ENCODE measurements around the gene PPP2R5E. TPM values are rescaled to one million over a fixed set of nuclear protein-coding genes. Genes with fewer than 3 reads are reported as not detected.

PPP2R5E gene
- total RNA-seq, 2 experiments from 2014 or later = 44.8 to 46.3 TPM

DNA sequence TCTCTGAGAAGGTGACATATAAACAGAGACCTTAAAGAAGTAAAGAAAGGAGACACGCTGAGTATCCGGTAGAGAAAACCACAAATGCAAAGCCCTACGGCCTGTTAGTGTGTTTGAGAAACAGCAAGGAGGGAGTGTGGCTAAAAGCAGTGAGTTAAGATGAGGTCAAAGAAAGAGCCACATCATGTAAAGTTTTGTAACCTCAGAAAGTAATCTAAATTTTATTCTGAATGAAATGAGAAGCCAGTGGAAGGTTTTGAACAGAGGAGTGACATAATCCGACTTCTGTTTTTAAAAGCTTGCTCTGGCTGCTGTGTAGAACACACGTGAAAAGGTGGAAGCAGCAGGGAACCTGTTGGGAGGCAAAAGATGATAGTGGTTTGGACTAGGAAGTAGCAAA lies 32.6 kb downstream of the PPP2R5E start:
- Mint-ChIP-seq H3K4me1 (peaks cover 42% of the 10 kb centered on the region), H3K4me3 (no peak overlapping the region), H3K9me3 (no peaks in the 10 kb centered on the region), H3K27me3 (no peaks in the 10 kb centered on the region), H3K27ac (peak overlapping the region; percentile 78), H3K36me3 (ENCODE audit: low read depth) (peaks cover 13% of the 10 kb centered on the region)
- ChIA-PET POLR2A (interaction anchor here (1.8 to 1.9 kb wide), 2 partner anchors 31 to 33 kb away, joined by 5 to 6 read pairs; partner anchors contain the start of gene PPP2R5E), CTCF (interaction anchor here (1.2 to 2.1 kb wide), 3 partner anchors 31 to 72 kb away, joined by 3 to 6 read pairs (median 3); partner anchors contain the start of gene PPP2R5E)
- DNase-seq = peak; percentile 32

DNA sequence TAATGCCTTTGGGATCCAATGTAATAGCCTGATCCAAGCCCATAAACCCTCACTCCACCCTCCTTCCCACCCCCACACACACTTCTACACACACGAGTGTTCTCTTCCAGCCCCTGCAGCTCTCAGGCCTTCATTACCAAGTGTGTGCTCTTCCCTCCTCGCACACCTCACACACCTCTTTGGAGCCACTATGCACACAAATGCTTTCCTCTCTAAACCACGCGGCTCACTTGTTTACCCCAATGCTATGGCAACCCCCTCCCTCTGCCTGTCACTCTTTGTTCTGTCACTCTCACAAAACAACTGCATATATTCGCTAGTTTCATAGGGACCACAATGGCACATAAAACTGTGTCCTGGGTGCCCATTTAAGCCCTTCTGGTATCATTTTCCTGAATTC lies 35.1 kb downstream of the PPP2R5E start:
- Mint-ChIP-seq H3K36me3 (ENCODE audit: low read depth) (peaks cover 13% of the 10 kb centered on the region), H3K4me3 (no peak overlapping the region), H3K27ac (no peak overlapping the region), H3K9me3 (no peaks in the 10 kb centered on the region), H3K4me1 (peaks cover 34% of the 10 kb centered on the region), H3K27me3 (no peaks in the 10 kb centered on the region)
- DNase-seq = no peak
- CTCF ChIA-PET = no interaction called here
- POLR2A ChIA-PET = no interaction called here

GRCh38 chr14:63504648-63505047 lies 38.5 kb downstream of the PPP2R5E start:
- H3K9me3 Mint-ChIP-seq = no peaks in the 10 kb centered on the region
- POLR2A ChIA-PET = no interaction called here
- H3K4me1 Mint-ChIP-seq = peaks cover 23% of the 10 kb centered on the region
- DNase-seq = no peak
- H3K4me3 Mint-ChIP-seq = no peak overlapping the region
- no peaks in the 10 kb centered on the region for H3K27me3 Mint-ChIP-seq
- peaks cover 16% of the 10 kb centered on the region for H3K36me3 Mint-ChIP-seq (ENCODE audit: low read depth)
- no peak overlapping the region for H3K27ac Mint-ChIP-seq
- CTCF ChIA-PET = no interaction called here

DNA sequence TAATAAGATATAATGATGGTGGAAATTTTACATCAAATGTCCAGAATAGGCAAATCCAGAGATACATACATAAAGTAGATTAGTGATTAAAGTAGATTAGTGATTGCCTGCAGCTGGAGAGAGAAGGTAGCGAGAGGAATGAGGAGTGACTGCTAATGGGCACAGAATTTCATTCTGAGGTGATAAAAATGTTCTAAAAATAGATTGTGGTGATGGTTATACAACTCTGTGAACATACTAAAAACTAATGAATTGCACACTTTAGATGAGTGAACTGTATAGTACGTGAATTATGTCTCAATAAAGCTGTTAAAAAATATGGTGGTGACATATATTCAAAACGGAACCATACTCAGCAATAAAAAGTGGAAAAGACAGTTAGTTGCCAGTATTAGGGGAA lies 41.7 kb downstream of the PPP2R5E start:
- H3K36me3 Mint-ChIP-seq (ENCODE audit: low read depth) = peaks cover 12% of the 10 kb centered on the region
- DNase-seq = no peak
- no peak overlapping the region for H3K4me3 Mint-ChIP-seq
- POLR2A ChIA-PET = no interaction called here
- H3K27me3 Mint-ChIP-seq = no peaks in the 10 kb centered on the region
- no peaks in the 10 kb centered on the region for H3K9me3 Mint-ChIP-seq
- CTCF ChIA-PET = no interaction called here
- H3K27ac Mint-ChIP-seq = no peak overlapping the region
- peaks cover 17% of the 10 kb centered on the region for H3K4me1 Mint-ChIP-seq

- no peaks in the 10 kb centered on the region for H3K27me3 Mint-ChIP-seq
- ChIA-PET CTCF (no interaction called here), POLR2A (no interaction called here)
- no peak overlapping the region for H3K27ac Mint-ChIP-seq
- peaks cover 17% of the 10 kb centered on the region for H3K4me1 Mint-ChIP-seq
- H3K36me3 Mint-ChIP-seq (ENCODE audit: low read depth) = peaks cover 12% of the 10 kb centered on the region
- H3K9me3 Mint-ChIP-seq = no peaks in the 10 kb centered on the region
- no peak for DNase-seq
- no peak overlapping the region for H3K4me3 Mint-ChIP-seq
Measured at GRCh38 chr14:63499701-63500250, 43.4 kb downstream of the PPP2R5E start.

DNA sequence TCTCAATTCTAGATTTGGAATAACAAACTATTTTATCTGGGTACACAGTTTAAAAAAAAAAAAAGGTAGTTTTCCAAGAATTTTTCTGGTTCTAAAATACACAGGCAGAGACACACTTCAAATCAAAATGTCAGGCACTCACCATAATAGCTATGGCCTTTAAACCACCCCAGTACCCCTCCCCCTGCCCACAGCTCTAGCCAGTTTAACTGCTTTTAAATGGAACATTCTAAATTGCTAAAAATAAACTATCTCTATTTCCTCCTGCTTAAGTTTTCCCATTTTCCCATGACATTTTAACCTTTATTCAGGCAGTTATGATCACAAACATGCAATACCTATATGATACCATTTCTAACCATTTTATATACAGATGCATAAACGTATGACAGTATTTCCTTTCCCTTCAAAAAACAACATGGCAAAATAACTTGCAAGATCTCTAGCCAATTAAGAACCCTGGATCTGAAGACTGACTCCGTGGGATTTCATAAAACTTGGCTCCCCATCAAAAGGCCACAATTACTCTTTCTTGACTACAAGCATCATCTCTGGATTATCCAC lies 46.3 kb downstream of the PPP2R5E start:
- CTCF ChIA-PET = no interaction called here
- Mint-ChIP-seq H3K27me3 (no peaks in the 10 kb centered on the region), H3K27ac (no peak overlapping the region), H3K4me1 (peaks cover 20% of the 10 kb centered on the region), H3K9me3 (no peaks in the 10 kb centered on the region), H3K4me3 (no peak overlapping the region), H3K36me3 (ENCODE audit: low read depth) (peaks cover 12% of the 10 kb centered on the region)
- DNase-seq = no peak
- POLR2A ChIA-PET = no interaction called here

DNA sequence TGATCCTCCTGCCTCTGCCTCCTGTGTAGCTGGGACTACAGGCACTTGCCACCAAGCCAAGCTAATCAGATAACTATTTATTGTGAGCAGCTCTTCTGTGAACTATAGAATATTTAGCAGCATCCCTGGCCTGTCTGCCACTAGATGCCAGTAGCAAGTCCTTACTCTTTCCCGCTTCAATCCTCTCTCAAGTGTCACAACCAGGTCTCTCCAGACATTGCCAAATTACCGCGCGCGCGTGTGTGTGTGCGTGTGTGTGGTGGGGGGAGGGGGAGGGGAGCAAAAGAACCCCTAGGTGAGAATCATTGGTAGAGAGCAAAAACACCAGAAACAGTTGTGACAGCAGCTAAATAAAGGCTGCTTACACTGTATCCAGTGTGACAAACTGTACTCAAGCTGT lies 49.9 kb downstream of the PPP2R5E start:
- POLR2A ChIA-PET = interaction anchor here (1.0 kb wide), 1 partner anchor 41 kb away, joined by 3 read pairs; no protein-coding TSS in a partner anchor
- Mint-ChIP-seq H3K27me3 (no peaks in the 10 kb centered on the region), H3K27ac (no peak overlapping the region), H3K36me3 (ENCODE audit: low read depth) (peaks cover 8% of the 10 kb centered on the region), H3K4me3 (no peak overlapping the region), H3K9me3 (no peaks in the 10 kb centered on the region), H3K4me1 (peaks cover 3% of the 10 kb centered on the region)
- CTCF ChIA-PET = interaction anchor here (1.6 kb wide), 1 partner anchor 18 kb away, joined by 5 read pairs; no protein-coding TSS in a partner anchor
- DNase-seq = no peak

DNA sequence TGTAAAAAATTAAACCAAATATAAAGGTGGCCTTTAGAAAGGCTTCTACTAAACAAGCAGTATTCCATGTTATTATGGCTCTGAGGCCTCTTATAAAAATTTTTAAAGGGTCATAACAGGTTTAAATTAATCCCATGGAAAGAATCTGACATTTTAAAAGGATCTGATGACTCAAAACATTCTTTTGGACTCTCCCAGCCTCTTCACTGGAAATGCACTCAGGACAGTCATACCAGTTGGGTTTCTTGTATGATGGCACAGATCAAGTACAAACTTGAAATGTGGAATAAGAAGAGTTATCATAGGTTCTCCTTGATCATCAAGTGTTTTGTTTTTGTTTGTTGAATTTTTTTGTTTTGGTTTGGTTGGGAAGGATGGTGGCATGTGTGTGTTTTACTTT lies 50.8 kb downstream of the PPP2R5E start:
- Mint-ChIP-seq H3K27ac (no peak overlapping the region), H3K9me3 (no peaks in the 10 kb centered on the region), H3K36me3 (ENCODE audit: low read depth) (peaks cover 8% of the 10 kb centered on the region), H3K4me3 (no peak overlapping the region), H3K27me3 (no peaks in the 10 kb centered on the region), H3K4me1 (peaks cover 3% of the 10 kb centered on the region)
- ChIA-PET POLR2A (no interaction called here), CTCF (no interaction called here)
- no peak for DNase-seq

- peaks cover 7% of the 10 kb centered on the region for H3K36me3 Mint-ChIP-seq (ENCODE audit: low read depth)
- CTCF ChIA-PET = no interaction called here
Measured at GRCh38 chr14:63487724-63488123, 55.5 kb downstream of the PPP2R5E start.

GRCh38 chr14:63486738-63487137 lies 56.4 kb downstream of the PPP2R5E start:
- Mint-ChIP-seq H3K4me3 (no peak overlapping the region), H3K36me3 (ENCODE audit: low read depth) (peaks cover 7% of the 10 kb centered on the region), H3K9me3 (no peaks in the 10 kb centered on the region), H3K4me1 (peaks cover 13% of the 10 kb centered on the region), H3K27ac (no peak overlapping the region), H3K27me3 (no peaks in the 10 kb centered on the region)
- ChIA-PET CTCF (no interaction called here), POLR2A (no interaction called here)
- DNase-seq = no peak

More at GRCh38 chr14:63487724-63488123, 55.5 kb downstream of the PPP2R5E start:
- DNase-seq = no peak
- Mint-ChIP-seq H3K4me1 (peaks cover 16% of the 10 kb centered on the region), H3K9me3 (no peaks in the 10 kb centered on the region), H3K4me3 (no peak overlapping the region), H3K27me3 (no peaks in the 10 kb centered on the region), H3K27ac (no peak overlapping the region)
- POLR2A ChIA-PET = no interaction called here

- Mint-ChIP-seq H3K36me3 (ENCODE audit: low read depth) (peaks cover 6% of the 10 kb centered on the region), H3K4me1 (peaks cover 31% of the 10 kb centered on the region), H3K27me3 (no peaks in the 10 kb centered on the region), H3K9me3 (no peaks in the 10 kb centered on the region), H3K4me3 (no peak overlapping the region), H3K27ac (no peak overlapping the region)
- CTCF ChIA-PET = interaction anchor here (0.7 kb wide), 1 partner anchor 76 kb away, joined by 3 read pairs; no protein-coding TSS in a partner anchor
- no peak for DNase-seq
- POLR2A ChIA-PET = interaction anchor here (1.5 kb wide), 1 partner anchor 60 kb away, joined by 6 read pairs; the partner anchor contains the start of gene PPP2R5E
Measured at GRCh38 chr14:63483315-63483714, 59.9 kb downstream of the PPP2R5E start.

DNA sequence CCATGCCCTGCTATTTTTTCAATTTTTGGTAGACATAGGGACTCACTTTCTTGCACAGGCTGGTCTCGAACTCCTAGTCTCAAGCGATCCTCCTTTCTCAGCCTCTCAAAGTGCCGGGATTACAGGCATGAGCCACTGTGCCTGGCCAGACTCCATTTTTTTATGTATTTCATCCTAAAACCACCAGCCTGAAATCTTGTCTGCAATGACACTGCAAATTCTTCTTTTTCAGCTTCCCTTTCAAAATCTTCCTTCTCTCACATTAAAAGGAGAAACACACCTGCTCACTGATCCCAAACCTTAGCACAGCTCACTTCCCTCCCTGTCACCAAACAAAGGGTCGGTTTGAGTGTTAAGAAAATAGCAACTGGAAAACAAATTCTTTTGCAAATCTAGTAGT lies 62.6 kb downstream of the PPP2R5E start:
- Mint-ChIP-seq H3K27me3 (no peaks in the 10 kb centered on the region), H3K9me3 (no peaks in the 10 kb centered on the region), H3K36me3 (ENCODE audit: low read depth) (peaks cover 6% of the 10 kb centered on the region), H3K4me1 (peaks cover 50% of the 10 kb centered on the region), H3K27ac (no peak overlapping the region), H3K4me3 (no peak overlapping the region)
- ChIA-PET CTCF (no interaction called here), POLR2A (no interaction called here)
- DNase-seq = no peak

DNA sequence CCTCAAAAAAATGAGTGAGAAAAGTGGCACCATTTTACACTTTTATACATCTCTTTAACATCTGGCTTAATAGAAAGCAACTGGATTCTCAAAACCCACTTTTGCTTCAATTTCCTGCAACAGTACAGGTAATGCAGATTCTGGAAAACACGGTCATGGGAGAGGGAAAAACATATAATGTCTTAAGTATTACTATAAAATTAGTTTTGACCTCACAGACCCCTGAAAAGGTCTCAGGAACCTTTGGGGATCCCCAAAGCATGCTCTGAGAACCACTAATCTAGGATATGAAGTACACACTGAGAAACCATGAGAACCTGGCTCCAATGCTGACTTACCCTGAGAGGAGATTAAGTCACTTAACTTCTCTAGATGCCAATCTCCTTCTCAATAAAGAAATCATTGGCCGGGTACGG lies 64.7 kb downstream of the PPP2R5E start:
- CTCF ChIA-PET = interaction anchor here (0.6 kb wide), 1 partner anchor 65 kb away, joined by 3 read pairs; the partner anchor contains the start of gene PPP2R5E
- no peaks in the 10 kb centered on the region for H3K9me3 Mint-ChIP-seq
- peaks cover 10% of the 10 kb centered on the region for H3K36me3 Mint-ChIP-seq (ENCODE audit: low read depth)
- peaks cover 43% of the 10 kb centered on the region for H3K4me1 Mint-ChIP-seq
- POLR2A ChIA-PET = interaction anchor here (1.3 to 2.0 kb wide), 5 partner anchors 10 to 248 kb away, joined by 3 to 21 read pairs (median 6); partner anchors contain the start of genes PPP2R5E and WDR89
- DNase-seq = no peak
- peak overlapping the region; percentile 41 for H3K27ac Mint-ChIP-seq
- no peak overlapping the region for H3K4me3 Mint-ChIP-seq
- H3K27me3 Mint-ChIP-seq = no peaks in the 10 kb centered on the region

All from activated CD4-positive, alpha-beta memory T cell treated with anti-CD3 and anti-CD28 coated beads, Interleukin-2, amount 10 ng/mL, durations not matched to agents 7 days and 5 days (primary cell).